Dermis microvascular lymphatic vessel endothelial cell (primary cell): ENCODE measurements around the gene MAPKAPK2. TPM values are rescaled to one million over a fixed set of nuclear protein-coding genes. Genes with fewer than 3 reads are reported as not detected.

ENCODE experiments used
- DNase-seq, 2 donors: peaks; one replicate each; pipeline versions ENCODE4 v3.0.0 to v3.0.0-alpha.2; 2010; ENCODE audit warnings: low read depth in 2 of 2
- total RNA-seq: library from RNA; depleted of rRNA; stranded (reverse); fragments of >200 nt; gene quantifications from 2 replicates; pipeline ENCODE4 v1.2.1, GENCODE V29; 2014

The MAPKAPK2 gene
- total RNA-seq, 1 donor from 2014 or later, result 27.0 TPM

- no peak for DNase-seq
These were observed 34.6 kb downstream of the MAPKAPK2 start for GRCh38 chr1:206719169-206719839.

- no peak for DNase-seq
These were observed 36.7 kb downstream of the MAPKAPK2 start for GRCh38 chr1:206721454-206721853.

GRCh38 chr1:206722751-206723461 lies 38.2 kb downstream of the MAPKAPK2 start:
- no peak for DNase-seq

DNA sequence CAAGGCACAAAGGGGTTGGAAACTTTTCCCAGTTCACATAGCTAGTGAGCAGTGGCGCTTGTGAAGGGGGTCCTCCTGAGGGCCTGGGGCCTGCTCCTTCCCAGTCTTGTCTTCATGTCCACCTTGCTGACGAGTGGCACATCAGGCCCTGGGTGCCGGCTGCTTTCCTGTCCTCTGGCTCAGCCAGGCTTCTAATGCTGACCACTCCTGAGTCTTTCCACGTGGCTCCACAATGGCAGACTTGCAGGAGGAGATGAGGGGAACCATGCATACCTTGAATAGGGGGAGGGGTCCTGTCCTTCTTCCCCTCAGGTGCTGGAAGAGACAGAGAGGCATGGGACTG lies 38.7 kb downstream of the MAPKAPK2 start:
- DNase-seq, result no peak

DNA sequence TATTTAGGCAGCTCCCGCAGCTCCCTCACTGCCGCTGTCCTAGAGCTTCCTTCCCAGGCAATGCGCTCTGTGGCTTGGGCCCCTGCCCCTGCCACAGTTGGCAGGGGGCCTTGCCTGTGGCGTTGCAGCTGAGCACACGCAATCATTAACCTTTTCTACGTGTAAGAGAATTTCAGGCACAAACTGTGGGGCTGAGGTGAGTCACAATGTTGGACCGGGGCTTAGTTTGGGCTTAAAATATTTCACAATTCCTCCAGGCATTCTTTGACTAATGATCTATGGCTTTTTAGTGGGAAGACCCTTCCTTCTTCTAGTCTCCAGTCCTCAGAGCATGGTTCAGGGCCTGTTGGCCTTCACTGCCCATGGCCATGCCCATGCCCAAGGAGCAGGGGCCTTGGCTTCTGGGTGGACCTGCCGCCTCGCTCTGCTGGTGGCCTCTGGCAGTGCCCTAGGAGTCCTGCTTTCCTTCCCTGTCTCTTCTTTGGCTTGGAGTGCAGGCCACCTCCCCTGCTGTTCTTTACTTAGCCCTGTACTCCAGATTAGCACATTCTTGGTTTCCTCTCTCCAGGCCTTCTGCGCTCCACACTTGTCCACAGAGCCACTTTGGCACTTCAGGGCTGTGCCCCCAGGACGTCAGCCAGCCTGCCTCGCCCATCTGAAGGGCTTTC lies 39.2 kb downstream of the MAPKAPK2 start:
- no peak for DNase-seq

GRCh38 chr1:206725109-206725963 lies 40.6 kb downstream of the MAPKAPK2 start:
- DNase-seq, result peak in 1 of 2 donors; percentile 47

DNA sequence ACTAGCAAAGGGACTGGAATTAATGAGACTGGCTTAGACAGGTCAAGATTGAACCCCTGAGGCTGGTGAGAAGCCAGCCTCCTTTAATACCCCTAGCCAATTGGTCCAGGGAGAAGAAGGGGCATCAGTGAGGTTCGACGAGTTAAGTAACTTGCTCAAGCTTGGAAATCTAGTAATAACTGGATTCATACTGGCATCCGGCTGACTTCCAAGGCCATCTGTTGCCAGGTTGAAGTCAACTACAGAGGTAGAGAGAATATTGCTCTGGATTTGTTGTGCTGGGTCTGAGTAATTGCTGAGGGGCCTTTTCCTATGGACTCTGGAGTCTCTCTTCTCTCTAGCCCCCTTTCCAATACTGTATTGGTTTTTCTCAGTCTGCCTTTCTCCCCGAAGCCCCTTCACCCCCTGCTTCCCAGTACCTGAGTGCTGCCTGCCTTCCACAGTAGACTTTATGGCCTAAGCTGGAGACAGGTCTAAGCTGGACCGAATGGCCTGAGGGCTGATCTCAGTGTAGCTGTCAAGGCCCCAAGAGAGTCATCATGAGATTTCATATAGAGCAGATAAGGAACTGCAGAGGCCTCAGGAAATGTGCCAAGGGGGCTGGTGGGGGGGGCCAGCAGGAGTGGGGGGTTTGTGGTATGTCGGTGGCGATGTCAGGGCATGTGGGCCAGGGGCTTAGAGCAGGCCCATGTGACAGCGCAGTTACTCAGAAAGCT lies 43.4 kb downstream of the MAPKAPK2 start:
- no peak for DNase-seq

GRCh38 chr1:206728697-206728987 lies 43.9 kb downstream of the MAPKAPK2 start:
- no peak for DNase-seq

DNA sequence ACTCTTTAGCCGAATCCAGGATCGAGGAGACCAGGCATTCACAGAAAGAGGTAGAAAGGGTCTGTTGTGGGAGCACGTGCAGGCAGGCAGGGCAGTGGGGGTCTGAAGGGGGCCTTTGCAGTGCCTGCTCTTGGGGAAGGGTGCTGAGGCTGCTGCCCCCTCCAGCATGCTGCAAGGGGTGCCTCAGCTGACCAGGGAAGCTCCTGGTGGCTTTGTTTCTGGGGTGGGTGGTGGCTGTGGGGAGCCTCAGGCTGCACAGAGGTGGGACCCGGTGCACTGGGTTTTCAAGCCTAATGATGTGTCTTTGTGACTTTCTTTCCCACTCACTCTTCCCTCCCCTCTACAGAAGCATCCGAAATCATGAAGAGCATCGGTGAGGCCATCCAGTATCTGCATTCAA lies 44.3 kb downstream of the MAPKAPK2 start:
- DNase-seq, result no peak

- DNase-seq, result no peak
These were observed 44.8 kb downstream of the MAPKAPK2 start for GRCh38 chr1:206729507-206729906.

GRCh38 chr1:206732508-206732907 lies 47.8 kb downstream of the MAPKAPK2 start:
- DNase-seq, result no peak

GRCh38 chr1:206732992-206733391 lies 48.3 kb downstream of the MAPKAPK2 start:
- no peak for DNase-seq

GRCh38 chr1:206734499-206735142 lies 49.9 kb downstream of the MAPKAPK2 start:
- DNase-seq, result peak in 1 of 2 donors; percentile 37

DNA sequence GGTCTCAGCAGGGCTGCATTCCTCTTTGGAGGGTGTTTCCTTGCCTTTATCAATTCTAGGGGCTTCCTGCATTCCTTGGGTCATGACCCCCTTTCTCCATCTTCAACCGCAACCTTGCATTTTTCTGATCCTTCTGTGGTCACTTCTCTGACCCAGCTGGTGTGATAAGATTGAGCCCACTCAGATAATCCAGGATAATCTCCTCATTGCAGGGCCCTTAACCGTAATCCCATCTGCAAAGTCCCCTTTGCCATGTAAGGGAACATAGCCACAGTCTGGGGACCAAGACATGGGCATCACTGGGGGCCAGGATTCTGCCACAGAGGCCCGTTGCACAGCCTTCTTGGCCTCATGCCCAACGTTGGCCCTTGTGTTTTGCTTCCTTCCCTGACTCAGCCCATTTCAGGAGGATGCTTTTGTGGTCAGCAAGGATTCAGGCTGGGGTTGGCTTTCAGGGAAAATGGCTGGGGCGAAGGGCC lies 50.9 kb downstream of the MAPKAPK2 start:
- DNase-seq, result peak in 1 of 2 donors; percentile 18

DNA sequence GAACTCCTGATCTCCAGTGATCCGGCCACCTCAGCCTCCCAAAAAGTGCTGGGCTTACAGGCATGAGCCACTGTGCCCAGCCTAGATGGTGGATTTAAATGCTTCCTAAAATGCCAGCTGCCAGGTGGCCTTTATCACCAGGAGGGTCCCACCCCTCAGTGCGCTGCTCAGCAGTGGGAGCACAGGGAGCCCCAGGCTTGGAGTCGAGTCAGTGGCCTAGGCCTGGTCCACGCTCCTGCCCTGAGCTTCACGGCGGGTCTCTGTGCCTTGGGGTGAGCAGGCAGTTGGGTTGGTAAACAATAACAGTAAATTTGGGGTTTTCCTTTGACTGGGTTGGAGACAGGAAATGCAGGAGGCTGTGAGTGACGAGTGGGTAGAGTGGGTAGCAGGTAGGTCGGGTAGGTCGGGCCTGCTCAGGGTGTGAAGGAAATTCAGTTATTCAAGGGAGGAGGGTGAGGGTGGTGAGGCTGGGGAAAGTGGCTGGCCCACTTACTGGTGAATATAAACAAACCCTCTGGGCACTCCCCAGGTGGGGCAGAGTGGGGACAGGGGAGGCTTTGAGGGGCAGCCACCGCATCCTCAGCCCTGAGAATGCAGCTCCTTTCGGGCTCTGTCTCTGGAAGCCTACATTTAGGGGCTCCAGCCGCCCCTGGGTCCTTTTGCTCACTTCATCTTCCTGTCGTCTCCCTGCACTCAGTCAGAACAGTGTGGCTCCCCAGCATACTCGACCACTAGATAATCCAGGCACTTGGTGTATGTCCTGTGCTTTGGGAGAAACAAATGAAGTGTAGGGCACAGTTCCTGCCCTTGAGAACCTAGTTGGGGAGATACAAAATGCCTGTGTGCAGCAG lies 52.4 kb downstream of the MAPKAPK2 start:
- no peak for DNase-seq

DNA sequence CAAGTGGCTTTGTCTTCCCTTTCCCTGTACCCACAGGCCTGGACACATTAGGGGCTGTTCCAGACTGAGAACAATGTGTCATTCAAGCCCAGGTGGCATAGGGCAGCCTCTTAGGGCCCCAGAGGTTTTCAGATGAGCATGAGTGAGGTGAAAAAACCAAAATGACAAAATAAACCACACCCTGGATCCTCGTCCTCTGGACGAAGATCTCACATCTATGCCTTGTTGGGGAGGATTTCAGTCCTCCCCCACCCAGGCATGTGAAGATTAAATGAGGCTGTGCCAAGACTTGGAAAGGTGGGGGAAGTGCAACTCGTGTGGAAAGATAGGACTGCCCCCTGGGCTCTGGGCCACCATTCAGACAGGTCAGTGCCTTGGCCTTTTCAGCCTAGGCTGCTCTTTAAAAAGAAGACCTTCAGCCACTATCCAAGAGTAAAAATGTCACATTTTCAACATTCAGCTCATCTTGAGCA lies 53.1 kb downstream of the MAPKAPK2 start:
- no peak for DNase-seq

DNA sequence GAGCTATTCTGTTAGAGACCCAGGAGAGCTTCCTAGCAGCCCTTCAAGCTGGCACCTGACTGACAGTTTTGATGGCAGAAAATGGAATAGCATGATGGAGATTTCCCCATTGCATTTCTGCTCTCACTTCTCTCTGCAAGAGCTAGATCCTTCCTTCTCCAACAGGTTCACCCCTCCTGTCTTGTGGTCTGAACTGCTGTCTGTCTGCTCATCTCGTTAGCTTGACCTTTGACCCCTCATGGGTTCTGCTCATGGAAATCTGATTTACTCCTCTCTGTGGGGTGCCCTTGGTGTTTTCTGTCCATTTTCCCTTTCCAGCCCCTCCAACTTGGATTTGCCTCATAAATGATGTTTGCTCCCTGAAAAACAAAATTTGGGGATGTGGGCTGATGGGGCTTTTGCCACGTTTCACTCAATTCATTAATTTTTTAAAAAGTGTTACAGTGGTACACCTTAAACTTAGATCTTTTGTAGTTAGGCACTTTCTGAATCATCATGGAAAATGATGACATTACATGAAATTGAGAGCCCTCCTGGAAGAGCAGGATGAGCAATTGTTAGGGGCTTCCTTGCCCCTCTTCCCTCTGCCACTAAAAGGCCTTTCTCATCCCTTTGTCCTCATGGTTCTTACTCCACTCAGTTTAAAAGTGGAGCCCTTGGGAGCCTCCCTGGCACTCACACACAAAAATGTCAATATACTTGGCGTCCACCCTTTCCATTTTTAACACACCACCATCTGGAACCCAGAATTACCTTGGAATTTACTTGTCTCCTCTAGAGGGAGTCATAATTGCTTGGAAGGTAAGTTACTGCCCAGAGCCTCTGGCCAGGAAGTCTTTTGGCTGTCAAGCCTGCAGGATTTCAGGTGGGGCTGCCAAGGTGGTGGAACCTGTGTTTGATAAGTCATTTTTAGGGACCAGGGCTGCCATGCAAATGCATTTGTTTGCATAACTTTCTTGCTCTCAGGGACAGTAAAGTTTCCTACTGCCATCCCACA lies 54.0 kb downstream of the MAPKAPK2 start:
- no peak for DNase-seq

- no peak for DNase-seq
These were observed 54.8 kb downstream of the MAPKAPK2 start for GRCh38 chr1:206739411-206740076.
